MM.1S (cell line): ENCODE results near the gene SYT1.

Experiments
- DNase-seq: peaks from one replicate; pipeline ENCODE4 v3.0.0-alpha.2; 2015
- H2AFZ ChIP-seq: fragments of 300-600 bp; sonication (generic); 2 replicates; pipeline ENCODE4 v1.6.0; 2016; ENCODE audit warnings: antibody characterized with exemption, low read length
- H3F3A ChIP-seq: fragments of 300-600 bp; sonication (generic); 2 replicates; pipeline ENCODE4 v1.6.1; 2016; ENCODE audit warnings: mild to moderate bottlenecking, antibody characterized with exemption, low read length, moderate library complexity, mixed read lengths; ENCODE audit not compliant: insufficient read depth
- H3K27ac ChIP-seq: fragments of 300-600 bp; sonication (generic); 2 replicates; pipeline ENCODE4 v1.5.1; 2016; ENCODE audit warnings: mild to moderate bottlenecking, low read length
- H3K27me3 ChIP-seq: fragments of 300-600 bp; sonication (generic); replicated peaks from 2 replicates; pipeline ENCODE4 v1.6.0; 2016; ENCODE audit warnings: low read length; ENCODE audit not compliant: insufficient read depth
- H3K36me3 ChIP-seq: fragments of 300-600 bp; sonication (generic); replicated peaks from 2 replicates; pipeline ENCODE4 v1.6.1; 2016; ENCODE audit warnings: mild to moderate bottlenecking, low read length, mixed read lengths; ENCODE audit not compliant: insufficient read depth
- H3K4me1 ChIP-seq: fragments of 300-600 bp; sonication (generic); 2 replicates; pipeline ENCODE4 v1.6.1; 2016; ENCODE audit warnings: low read length, mixed read lengths
- H3K4me2 ChIP-seq: fragments of 300-600 bp; sonication (generic); 2 replicates; pipeline ENCODE4 v1.6.0; 2016; ENCODE audit warnings: low read depth, low read length
- H3K4me3 ChIP-seq: fragments of 300-600 bp; sonication (generic); 2 replicates; pipeline ENCODE4 v1.5.1; 2016; ENCODE audit warnings: low read length, mixed read lengths
- H3K79me2 ChIP-seq: fragments of 300-600 bp; sonication (generic); 2 replicates; pipeline ENCODE4 v1.6.1; 2016; ENCODE audit warnings: mixed run types, low read length, mixed read lengths
- H3K9ac ChIP-seq: fragments of 300-600 bp; sonication (generic); 2 replicates; pipeline ENCODE4 v1.6.1; 2016; ENCODE audit warnings: low read length, mixed read lengths
- H3K9me2 ChIP-seq: fragments of 300-600 bp; sonication (generic); replicated peaks from 2 replicates; pipeline ENCODE4 v1.6.1; 2016; ENCODE audit warnings: mild to moderate bottlenecking, low read length, mixed read lengths; ENCODE audit not compliant: insufficient read depth
- H3K9me3 ChIP-seq: fragments of 300-600 bp; sonication (generic); replicated peaks from 2 replicates; pipeline ENCODE4 v1.6.1; 2016; ENCODE audit warnings: mild to moderate bottlenecking, low read length, mixed read lengths; ENCODE audit not compliant: insufficient read depth
- H4K20me1 ChIP-seq: fragments of 300-600 bp; sonication (generic); 2 replicates; pipeline ENCODE4 v1.6.1; 2016; ENCODE audit warnings: mild to moderate bottlenecking, low read length, moderate library complexity, mixed read lengths; ENCODE audit not compliant: insufficient read depth
- EZH2 ChIP-seq: fragments of 300-600 bp; sonication (generic); optimal IDR thresholded peaks from 2 replicates; pipeline ENCODE3; 2017; ENCODE audit warnings: low read depth, mild to moderate bottlenecking, antibody characterized with exemption, low read length, mixed read lengths
- EZH2phosphoT487 ChIP-seq: fragments of 300-600 bp; sonication (generic); IDR thresholded peaks from 2 replicates; pipeline ENCODE4 v1.6.1; 2018; ENCODE audit warnings: antibody characterized with exemption, low read length
- TF ChIP-seq, protein P1 (sequence below): fragments of 300-600 bp; sonication (generic); IDR thresholded peaks from 2 replicates; pipeline ENCODE4 v1.5.1; 2016; ENCODE audit warnings: antibody characterized with exemption, low read length, mixed read lengths

SYT1 gene

DNA sequence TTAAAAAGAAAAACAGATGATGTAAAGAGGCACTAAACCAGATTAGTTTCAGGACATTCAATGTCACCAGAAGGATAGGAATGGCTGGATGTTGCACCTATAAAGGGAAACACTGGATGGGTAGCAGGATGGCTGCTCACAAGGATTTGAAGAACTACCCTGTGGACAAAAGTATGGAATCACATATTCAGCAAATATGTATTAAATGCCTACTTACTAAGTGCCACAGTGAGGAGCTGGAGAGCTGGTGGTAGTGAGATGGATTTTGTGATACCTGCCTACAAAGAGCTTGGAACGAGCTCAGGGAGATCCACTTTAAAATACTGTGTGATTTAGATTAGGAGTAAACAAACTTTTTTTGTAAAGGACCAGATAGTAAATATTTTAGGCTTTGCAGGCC, 510.0 kb downstream of the SYT1 start:
- Histone ChIP-seq H3K9me2 (no peaks in the 10 kb centered on the region), H2AFZ (no peak overlapping the region), H3K4me1 (no peaks in the 10 kb centered on the region), H3K4me3 (no peak overlapping the region), H3K9me3 (no peaks in the 10 kb centered on the region), H3K27ac (no peak overlapping the region), H3K4me2 (no peak overlapping the region), H3F3A (no peaks in the 10 kb centered on the region), H3K27me3 (no peaks in the 10 kb centered on the region), H3K9ac (no peak overlapping the region), H3K79me2 (no peaks in the 10 kb centered on the region), H3K36me3 (no peaks in the 10 kb centered on the region), H4K20me1 (no peaks in the 10 kb centered on the region)
- no peak for DNase-seq
- TF ChIP-seq, protein P1, sequence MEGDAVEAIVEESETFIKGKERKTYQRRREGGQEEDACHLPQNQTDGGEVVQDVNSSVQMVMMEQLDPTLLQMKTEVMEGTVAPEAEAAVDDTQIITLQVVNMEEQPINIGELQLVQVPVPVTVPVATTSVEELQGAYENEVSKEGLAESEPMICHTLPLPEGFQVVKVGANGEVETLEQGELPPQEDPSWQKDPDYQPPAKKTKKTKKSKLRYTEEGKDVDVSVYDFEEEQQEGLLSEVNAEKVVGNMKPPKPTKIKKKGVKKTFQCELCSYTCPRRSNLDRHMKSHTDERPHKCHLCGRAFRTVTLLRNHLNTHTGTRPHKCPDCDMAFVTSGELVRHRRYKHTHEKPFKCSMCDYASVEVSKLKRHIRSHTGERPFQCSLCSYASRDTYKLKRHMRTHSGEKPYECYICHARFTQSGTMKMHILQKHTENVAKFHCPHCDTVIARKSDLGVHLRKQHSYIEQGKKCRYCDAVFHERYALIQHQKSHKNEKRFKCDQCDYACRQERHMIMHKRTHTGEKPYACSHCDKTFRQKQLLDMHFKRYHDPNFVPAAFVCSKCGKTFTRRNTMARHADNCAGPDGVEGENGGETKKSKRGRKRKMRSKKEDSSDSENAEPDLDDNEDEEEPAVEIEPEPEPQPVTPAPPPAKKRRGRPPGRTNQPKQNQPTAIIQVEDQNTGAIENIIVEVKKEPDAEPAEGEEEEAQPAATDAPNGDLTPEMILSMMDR = no peak
- no peak for TF ChIP-seq EZH2phosphoT487
- no peak for TF ChIP-seq EZH2

GRCh38 chr12:79375050-79375449, 510.5 kb downstream of the SYT1 start:
- no peaks in the 10 kb centered on the region for H3K79me2 ChIP-seq
- H3K9me3 ChIP-seq = no peaks in the 10 kb centered on the region
- H2AFZ ChIP-seq = no peak overlapping the region
- no peaks in the 10 kb centered on the region for H4K20me1 ChIP-seq
- no peaks in the 10 kb centered on the region for H3K4me1 ChIP-seq
- H3K4me3 ChIP-seq = no peak overlapping the region
- H3K27me3 ChIP-seq = no peaks in the 10 kb centered on the region
- no peaks in the 10 kb centered on the region for H3K9me2 ChIP-seq
- DNase-seq = no peak
- H3K9ac ChIP-seq = no peak overlapping the region
- H3K4me2 ChIP-seq = no peak overlapping the region
- H3K36me3 ChIP-seq = no peaks in the 10 kb centered on the region
- no peak overlapping the region for H3K27ac ChIP-seq
- TF ChIP-seq EZH2 = no peak
- no peaks in the 10 kb centered on the region for H3F3A ChIP-seq

- Histone ChIP-seq H4K20me1 (no peaks in the 10 kb centered on the region), H2AFZ (no peak overlapping the region), H3K4me1 (no peaks in the 10 kb centered on the region), H3K4me3 (no peak overlapping the region), H3F3A (no peaks in the 10 kb centered on the region), H3K27ac (no peak overlapping the region), H3K9me3 (no peaks in the 10 kb centered on the region), H3K9me2 (no peaks in the 10 kb centered on the region), H3K27me3 (no peaks in the 10 kb centered on the region), H3K9ac (no peak overlapping the region), H3K36me3 (no peaks in the 10 kb centered on the region), H3K4me2 (no peak overlapping the region), H3K79me2 (no peaks in the 10 kb centered on the region)
- TF ChIP-seq EZH2 = no peak
- TF ChIP-seq, protein P1 = no peak
- no peak for TF ChIP-seq EZH2phosphoT487
- no peak for DNase-seq
These were observed 513.9 kb downstream of the SYT1 start for GRCh38 chr12:79378496-79378895.

- Histone ChIP-seq H3F3A (no peaks in the 10 kb centered on the region), H3K4me2 (no peak overlapping the region), H3K9me2 (no peaks in the 10 kb centered on the region), H3K27me3 (no peaks in the 10 kb centered on the region), H3K36me3 (no peaks in the 10 kb centered on the region), H3K79me2 (no peaks in the 10 kb centered on the region), H2AFZ (no peak overlapping the region), H4K20me1 (no peaks in the 10 kb centered on the region), H3K27ac (no peak overlapping the region), H3K4me1 (no peaks in the 10 kb centered on the region), H3K9me3 (no peaks in the 10 kb centered on the region), H3K4me3 (no peak overlapping the region), H3K9ac (no peak overlapping the region)
- DNase-seq = no peak
- TF ChIP-seq, protein P1 = no peak
- TF ChIP-seq EZH2 = no peak
- no peak for TF ChIP-seq EZH2phosphoT487
These were observed 515.8 kb downstream of the SYT1 start for GRCh38 chr12:79380402-79380801.
